Measurements from ENCODE around the gene PKP1.

DNA sequence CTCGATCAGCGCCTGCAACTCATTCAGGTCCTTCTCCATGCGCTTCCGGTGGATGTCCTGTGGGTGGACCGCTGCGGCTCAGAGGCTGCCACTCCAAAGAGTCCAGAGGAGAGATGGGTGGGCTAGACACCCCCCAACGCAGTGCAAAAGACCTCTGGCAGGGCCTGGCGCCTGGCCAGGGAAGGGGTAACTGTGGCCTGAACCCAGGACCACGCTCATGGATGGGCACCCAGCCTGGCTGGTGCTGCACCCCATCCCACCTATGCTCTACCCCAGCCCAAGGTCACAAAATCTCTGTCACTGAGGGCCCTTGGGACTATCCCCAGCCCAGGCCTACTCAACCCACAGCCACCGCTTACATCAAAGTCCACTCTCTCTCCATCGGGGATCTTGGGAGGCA, 81.9 kb downstream of the PKP1 start:
- TF ChIP-seq, protein P1, sequence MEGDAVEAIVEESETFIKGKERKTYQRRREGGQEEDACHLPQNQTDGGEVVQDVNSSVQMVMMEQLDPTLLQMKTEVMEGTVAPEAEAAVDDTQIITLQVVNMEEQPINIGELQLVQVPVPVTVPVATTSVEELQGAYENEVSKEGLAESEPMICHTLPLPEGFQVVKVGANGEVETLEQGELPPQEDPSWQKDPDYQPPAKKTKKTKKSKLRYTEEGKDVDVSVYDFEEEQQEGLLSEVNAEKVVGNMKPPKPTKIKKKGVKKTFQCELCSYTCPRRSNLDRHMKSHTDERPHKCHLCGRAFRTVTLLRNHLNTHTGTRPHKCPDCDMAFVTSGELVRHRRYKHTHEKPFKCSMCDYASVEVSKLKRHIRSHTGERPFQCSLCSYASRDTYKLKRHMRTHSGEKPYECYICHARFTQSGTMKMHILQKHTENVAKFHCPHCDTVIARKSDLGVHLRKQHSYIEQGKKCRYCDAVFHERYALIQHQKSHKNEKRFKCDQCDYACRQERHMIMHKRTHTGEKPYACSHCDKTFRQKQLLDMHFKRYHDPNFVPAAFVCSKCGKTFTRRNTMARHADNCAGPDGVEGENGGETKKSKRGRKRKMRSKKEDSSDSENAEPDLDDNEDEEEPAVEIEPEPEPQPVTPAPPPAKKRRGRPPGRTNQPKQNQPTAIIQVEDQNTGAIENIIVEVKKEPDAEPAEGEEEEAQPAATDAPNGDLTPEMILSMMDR (IDR thresholded peaks at IDR 0.05; ENCODE audit: extremely low read depth in 1 of 2, insufficient read depth in 1 of 2, low read depth in 1 of 2, low read length in 2 of 2), result no peak
- TF ChIP-seq EZH2 (IDR thresholded peaks at IDR 0.05; ENCODE audit: borderline replicate concordance, low read depth, low read length, severe bottlenecking) (no peak), GATA2 (IDR thresholded peaks at IDR 0.05; ENCODE audit: insufficient read depth, insufficient read length, low read depth, low read length) (no peak), POLR2A (IDR thresholded peaks at IDR 0.05; ENCODE audit: low read depth, low read length) (no peak), JUN (IDR thresholded peaks at IDR 0.05; ENCODE audit: borderline replicate concordance, insufficient read depth, insufficient read length, low read depth) (no peak), MAX (IDR thresholded peaks at IDR 0.05; ENCODE audit: insufficient read depth, insufficient read length) (no peak)
